ENCODE results near the gene C2orf92. TPM values are rescaled to one million over a fixed set of nuclear protein-coding genes. Genes with fewer than 3 reads are reported as not detected.

The C2orf92 gene
- total RNA-seq, 3 donors from 2014 or later (not counting 1 experiment from before 2014, with no cell fraction given) = 13.4 to 20.9 (median 16.1) TPM

DNA sequence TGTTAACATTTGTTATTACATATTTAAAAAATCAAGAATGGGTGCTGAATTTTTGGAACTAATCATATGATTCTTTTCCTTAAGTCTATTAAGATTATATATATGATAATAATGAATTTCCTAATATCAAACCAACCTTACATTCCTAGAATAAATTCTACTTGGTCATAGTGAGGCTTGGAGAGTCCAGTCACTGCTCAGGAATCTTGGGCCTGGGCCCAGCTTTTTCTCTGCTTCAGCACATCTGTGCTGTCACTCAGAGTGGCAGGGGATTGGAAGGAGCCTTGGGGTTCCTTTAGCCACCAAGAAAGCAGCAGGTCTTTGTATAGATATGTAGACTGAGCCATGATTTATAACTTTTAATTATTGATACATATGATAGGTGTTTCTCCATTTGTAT, 24.0 kb downstream of the C2orf92 start:
- DNase-seq (no peak), ATAC-seq (no peak)
- TF ChIP-seq, protein P1, sequence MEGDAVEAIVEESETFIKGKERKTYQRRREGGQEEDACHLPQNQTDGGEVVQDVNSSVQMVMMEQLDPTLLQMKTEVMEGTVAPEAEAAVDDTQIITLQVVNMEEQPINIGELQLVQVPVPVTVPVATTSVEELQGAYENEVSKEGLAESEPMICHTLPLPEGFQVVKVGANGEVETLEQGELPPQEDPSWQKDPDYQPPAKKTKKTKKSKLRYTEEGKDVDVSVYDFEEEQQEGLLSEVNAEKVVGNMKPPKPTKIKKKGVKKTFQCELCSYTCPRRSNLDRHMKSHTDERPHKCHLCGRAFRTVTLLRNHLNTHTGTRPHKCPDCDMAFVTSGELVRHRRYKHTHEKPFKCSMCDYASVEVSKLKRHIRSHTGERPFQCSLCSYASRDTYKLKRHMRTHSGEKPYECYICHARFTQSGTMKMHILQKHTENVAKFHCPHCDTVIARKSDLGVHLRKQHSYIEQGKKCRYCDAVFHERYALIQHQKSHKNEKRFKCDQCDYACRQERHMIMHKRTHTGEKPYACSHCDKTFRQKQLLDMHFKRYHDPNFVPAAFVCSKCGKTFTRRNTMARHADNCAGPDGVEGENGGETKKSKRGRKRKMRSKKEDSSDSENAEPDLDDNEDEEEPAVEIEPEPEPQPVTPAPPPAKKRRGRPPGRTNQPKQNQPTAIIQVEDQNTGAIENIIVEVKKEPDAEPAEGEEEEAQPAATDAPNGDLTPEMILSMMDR (IDR thresholded peaks at IDR 0.05) = no peak

DNA sequence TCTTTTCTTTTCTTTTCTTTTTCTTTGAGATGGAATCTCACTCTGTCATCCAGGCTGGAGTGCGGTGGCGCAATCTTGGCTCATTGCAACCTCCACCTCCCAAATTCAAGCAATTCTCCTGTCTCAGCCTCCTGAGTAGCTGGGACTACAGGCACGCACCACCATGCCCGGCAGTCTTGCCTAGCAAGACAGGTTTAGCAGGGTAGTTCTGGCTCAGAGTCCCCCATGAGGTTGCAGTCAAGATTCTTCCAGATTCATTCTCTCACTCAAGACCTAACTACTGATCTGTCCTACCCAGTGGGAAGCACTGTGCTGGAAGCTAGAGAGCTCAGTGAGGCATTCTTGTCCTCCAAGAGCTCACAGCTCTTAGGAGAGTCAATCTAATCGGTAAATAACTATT, 26.2 kb downstream of the C2orf92 start:
- no peak overlapping the region for H3K27ac ChIP-seq (ENCODE audit: low read length)
- H3K36me3 ChIP-seq (ENCODE audit: control insufficient read depth, insufficient read depth, low read length) = no peaks in the 10 kb centered on the region
- ATAC-seq (no peak), DNase-seq (no peak)
- Mint-ChIP-seq H3K36me3 (no peaks in the 10 kb centered on the region), H3K4me3 (no peak overlapping the region), H3K27me3 (ENCODE audit: low read depth in 2 of 2) (peaks cover 4 to 10% of the 10 kb centered on the region in 2 donors), H3K9me3 (no peaks in the 10 kb centered on the region), H3K27ac (no peak overlapping the region), H3K4me1 (peaks cover 4 to 5% of the 10 kb centered on the region in 2 donors)
- H3K4me1 ChIP-seq (ENCODE audit: control insufficient read depth, insufficient read depth, low read length) = no peaks in the 10 kb centered on the region
- 99% methylated on average over 5 of the region's 5 CpGs for WGBS (ENCODE audit: insufficient coverage)
- H3K27me3 ChIP-seq (ENCODE audit: control insufficient read depth, insufficient read depth, low read length) = no peaks in the 10 kb centered on the region
- no peak overlapping the region for H3K4me3 ChIP-seq (ENCODE audit: low read length)
- TF ChIP-seq, protein P1 (IDR thresholded peaks at IDR 0.05) = no peak
- no peaks in the 10 kb centered on the region for H3K9me3 ChIP-seq (ENCODE audit: control insufficient read depth, insufficient read depth, low read length)
- intact Hi-C loops (cut with micrococcal nuclease) = loop anchor here (2.0 to 5.0 kb wide), 2 partner anchors 31 to 583 kb away; partner anchors contain the start of genes ACTR1B and ANKRD36

More for the DNA sequence above, 24.0 kb downstream of the C2orf92 start:
- H3K9me3 ChIP-seq (ENCODE audit: control insufficient read depth, insufficient read depth, low read length) = no peaks in the 10 kb centered on the region
- H3K36me3 Mint-ChIP-seq = no peaks in the 10 kb centered on the region
- H3K27me3 Mint-ChIP-seq (ENCODE audit: low read depth in 2 of 2) = peaks cover 4 to 5% of the 10 kb centered on the region in 2 donors
- H3K4me1 ChIP-seq (ENCODE audit: control insufficient read depth, insufficient read depth, low read length) = no peaks in the 10 kb centered on the region
- no peak overlapping the region for H3K27ac Mint-ChIP-seq
- no peak overlapping the region for H3K27ac ChIP-seq (ENCODE audit: low read length)
- H3K36me3 ChIP-seq (ENCODE audit: control insufficient read depth, insufficient read depth, low read length) = no peaks in the 10 kb centered on the region
- no peak overlapping the region for H3K4me3 ChIP-seq (ENCODE audit: low read length)
- no peaks in the 10 kb centered on the region for H3K9me3 Mint-ChIP-seq
- H3K27me3 ChIP-seq (ENCODE audit: control insufficient read depth, insufficient read depth, low read length) = no peaks in the 10 kb centered on the region
- H3K4me1 Mint-ChIP-seq = peaks cover 4 to 5% of the 10 kb centered on the region in 2 donors
- intact Hi-C loops (cut with micrococcal nuclease) = no loop called here
- H3K4me3 Mint-ChIP-seq = no peak overlapping the region

DNA sequence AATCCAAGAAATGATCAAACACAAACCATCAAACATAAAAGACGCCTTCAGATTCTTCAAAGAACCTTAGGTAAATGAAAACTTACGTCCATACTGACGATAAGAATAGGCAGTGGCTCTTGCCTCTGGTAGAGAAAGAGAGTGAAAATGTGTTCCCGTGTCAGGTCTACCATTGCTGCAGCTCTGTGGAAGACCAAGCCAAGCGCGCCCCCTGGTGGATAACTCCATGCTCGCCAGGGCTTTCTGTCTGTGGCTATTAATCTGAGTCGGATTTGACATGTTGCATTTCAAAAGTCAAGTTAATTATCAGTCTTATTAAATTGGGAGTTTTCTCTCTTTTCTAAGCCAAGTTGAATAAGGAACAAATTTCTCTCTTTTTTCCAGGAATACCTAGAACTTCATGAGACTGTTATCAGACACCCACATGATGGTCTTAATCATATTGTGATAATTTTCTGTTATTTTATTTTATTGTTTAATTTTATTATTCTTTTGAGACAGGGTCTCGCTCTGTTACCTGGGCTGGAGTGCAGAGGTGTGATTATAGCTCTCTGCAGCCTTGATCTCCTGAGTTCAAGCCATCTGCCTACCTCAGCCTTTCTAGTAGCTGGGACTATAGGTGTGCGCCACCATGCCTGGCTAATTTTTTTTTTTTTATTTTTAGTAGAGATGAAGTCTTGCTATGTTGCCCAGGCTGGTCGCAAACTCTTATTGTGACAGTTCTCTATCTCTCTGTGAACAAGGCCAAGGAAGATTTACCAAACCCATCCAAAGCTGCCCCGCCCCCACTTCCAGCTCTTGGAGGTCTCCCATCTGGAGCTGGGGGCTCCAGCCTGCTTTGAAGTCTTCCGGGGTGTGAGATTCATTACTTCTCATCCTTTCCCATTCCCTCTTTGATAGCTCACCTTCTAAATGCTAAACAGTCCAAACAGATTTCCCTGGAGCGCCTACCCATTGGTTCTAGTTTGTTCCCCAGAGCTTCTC, 28.0 kb downstream of the C2orf92 start:
- no peaks in the 10 kb centered on the region for H3K36me3 ChIP-seq (ENCODE audit: control insufficient read depth, insufficient read depth, low read length)
- no peak overlapping the region for H3K27ac ChIP-seq (ENCODE audit: low read length)
- no peaks in the 10 kb centered on the region for H3K27me3 ChIP-seq (ENCODE audit: control insufficient read depth, insufficient read depth, low read length)
- peak; percentile 89 to 94 for DNase-seq
- no peaks in the 10 kb centered on the region for H3K9me3 ChIP-seq (ENCODE audit: control insufficient read depth, insufficient read depth, low read length)
- TF ChIP-seq, protein P1 (IDR thresholded peaks at IDR 0.05) = peak; percentile 90
- peak; percentile 89 to 93 (median 91) for ATAC-seq
- no peaks in the 10 kb centered on the region for H3K9me3 Mint-ChIP-seq
- H3K4me1 ChIP-seq (ENCODE audit: control insufficient read depth, insufficient read depth, low read length) = no peaks in the 10 kb centered on the region
- no peaks in the 10 kb centered on the region for H3K36me3 Mint-ChIP-seq
- no peak overlapping the region for H3K4me3 Mint-ChIP-seq
- H3K4me1 Mint-ChIP-seq = peaks cover 4 to 5% of the 10 kb centered on the region in 2 donors
- peaks cover 4 to 10% of the 10 kb centered on the region in 2 donors for H3K27me3 Mint-ChIP-seq (ENCODE audit: low read depth in 2 of 2)
- 29% methylated on average over 11 of the region's 14 CpGs for WGBS (ENCODE audit: insufficient coverage)
- H3K4me3 ChIP-seq (ENCODE audit: low read length) = no peak overlapping the region
- no peak overlapping the region for H3K27ac Mint-ChIP-seq
- intact Hi-C loops (cut with micrococcal nuclease) = loop anchor here (1.0 to 5.0 kb wide), 4 partner anchors 33 to 585 kb away; partner anchors contain the start of genes ACTR1B and ANKRD36

All from natural killer cell (primary cell).